ENCODE data around the gene UBA6.
"Not testable (repeated sequence)": the region's sequence is repeated elsewhere in the genome, so short reads cannot be mapped to it uniquely, and the experiment has no call there.

UBA6 gene

DNA sequence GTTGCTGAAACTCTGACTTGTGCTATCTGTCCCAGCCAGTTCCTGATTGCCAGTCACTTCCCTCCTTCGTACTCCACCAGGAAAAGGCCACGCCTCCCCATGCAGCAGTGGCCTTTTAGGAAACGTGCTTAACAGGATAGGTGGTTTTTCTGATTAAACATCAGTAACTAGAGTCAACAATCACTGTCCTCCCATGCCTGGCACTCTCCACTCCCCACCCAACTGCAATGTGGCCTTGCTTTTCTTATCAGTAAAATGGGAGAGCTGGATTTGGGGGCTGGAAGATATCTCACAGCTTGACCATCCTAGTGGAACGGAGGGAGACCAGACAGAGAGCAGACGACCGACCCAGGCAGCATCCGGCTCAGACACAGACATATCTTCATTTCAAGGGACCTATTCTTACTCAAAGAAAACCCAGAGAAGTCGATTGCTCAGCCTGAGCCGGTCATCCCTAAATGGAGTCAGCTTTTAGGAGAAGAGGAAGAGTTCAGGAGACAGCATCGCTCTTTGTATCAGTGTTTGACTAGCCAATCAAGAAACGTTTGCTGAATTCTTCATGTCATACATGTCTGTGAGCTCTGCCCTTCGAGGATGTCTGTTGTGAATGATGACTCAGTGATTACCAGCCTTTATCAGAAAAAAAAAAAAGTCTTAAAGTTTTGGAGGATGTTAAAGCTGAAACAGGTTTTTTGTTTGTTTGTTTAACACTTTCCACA is 12.7 kb upstream of the UBA6 start:
- no peak for DNase-seq (ENCODE audit: low read depth)

DNA sequence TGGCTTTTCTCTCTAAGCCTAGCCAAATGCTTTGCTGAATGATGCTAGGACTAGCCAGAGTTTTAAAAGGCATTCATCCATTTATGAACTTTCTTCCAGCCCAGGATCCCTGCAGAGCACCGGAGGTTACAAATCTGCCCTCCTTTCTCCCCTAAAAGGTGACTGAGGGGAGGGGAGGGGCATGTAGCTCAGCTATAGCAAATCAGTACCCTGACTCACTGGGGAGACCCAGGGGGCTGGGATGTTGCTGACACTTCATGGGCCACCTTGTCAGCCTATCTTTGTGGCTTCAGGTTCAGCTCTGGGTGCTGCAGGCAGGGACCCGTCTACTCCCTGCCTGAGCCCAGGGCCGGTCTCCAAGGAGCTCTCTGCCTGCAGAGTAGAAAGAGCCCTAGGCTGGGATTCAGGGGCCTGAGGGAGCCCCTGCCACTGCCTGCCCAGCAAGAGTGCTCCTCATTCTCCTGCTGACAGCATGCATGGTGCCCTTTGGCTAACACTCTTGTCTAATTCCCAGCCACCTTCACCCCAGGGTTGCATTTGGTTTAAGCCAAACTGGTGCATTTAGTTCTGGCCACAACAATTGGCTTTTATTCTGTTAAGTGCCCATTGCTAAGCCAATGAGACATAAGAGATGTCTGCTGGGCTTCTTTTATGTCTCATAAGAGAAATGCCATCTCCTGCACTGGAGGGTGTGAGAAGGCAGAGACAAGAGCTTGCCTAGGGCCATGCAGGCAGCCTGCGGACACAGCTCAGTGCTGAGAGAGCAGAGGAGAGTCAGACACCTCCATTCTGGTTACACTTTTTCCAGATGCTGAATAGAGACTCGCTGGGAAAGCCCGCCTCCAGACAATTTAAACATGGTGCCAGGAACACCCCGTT is 11.9 kb upstream of the UBA6 start:
- DNase-seq (ENCODE audit: low read depth), result no peak

- no peak for DNase-seq (ENCODE audit: low read depth)
These were observed 11.2 kb upstream of the UBA6 start for GRCh38 chr4:67712000-67712625.

DNA sequence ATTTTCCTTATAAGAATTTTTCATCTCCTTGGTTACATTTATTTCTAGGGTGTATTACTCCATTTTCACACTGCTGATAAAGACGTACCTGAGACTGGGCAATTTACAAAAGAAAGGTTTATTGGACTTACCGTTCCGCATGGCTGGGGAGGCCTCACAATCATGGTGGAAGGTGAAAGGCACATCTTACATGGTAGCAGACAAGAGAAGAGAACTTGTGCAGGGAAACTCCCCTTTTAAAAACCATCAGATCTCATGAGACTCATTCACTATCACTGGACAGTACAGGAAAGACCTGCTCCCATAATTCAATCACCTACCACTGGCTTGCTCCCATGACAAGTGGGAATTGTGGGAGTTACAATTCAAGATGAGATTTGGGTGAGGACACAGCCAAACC is 5.7 kb upstream of the UBA6 start:
- DNase-seq (ENCODE audit: low read depth), result not testable (repeated sequence)

- no peak for DNase-seq (ENCODE audit: low read depth)
These were observed 3.9 kb upstream of the UBA6 start for GRCh38 chr4:67704843-67705242.

GRCh38 chr4:67702166-67702565 is 1.2 kb upstream of the UBA6 start:
- no peak for DNase-seq (ENCODE audit: low read depth)

GRCh38 chr4:67701517-67701850 is 529 bp upstream of the UBA6 start:
- no peak for DNase-seq (ENCODE audit: low read depth)

DNA sequence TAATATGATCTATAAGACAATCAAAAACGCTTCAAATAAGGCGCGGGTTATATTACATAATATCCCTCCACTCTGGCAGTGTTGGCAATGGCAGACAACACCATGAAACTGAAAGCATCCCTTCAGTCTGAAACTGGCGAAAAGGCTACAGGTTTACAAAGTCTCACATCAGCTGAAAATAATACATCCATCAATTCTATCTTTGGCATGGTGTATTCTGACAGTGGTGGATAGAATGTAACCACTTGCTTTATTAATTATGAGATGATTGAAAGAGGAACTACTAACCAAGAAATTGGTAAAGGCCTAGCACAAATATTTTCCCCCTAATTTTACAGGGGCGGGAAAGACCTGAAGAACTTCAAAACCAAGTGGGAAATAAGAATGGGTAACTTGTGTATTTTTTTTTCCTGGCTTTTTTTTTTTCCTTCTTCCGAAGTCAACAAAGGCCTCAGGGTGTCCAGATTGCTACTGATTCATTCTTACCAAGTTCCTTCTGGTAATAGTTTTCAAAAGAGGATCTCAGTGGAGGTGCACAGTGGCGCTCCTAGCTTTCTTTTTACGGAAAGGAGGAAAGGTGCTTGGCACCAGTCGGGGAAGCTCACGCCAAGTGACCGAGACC is 728 bp downstream of the UBA6 start:
- no peak for DNase-seq (ENCODE audit: low read depth)

GRCh38 chr4:67699603-67700002 is 1.4 kb downstream of the UBA6 start:
- DNase-seq (ENCODE audit: low read depth), result no peak

DNA sequence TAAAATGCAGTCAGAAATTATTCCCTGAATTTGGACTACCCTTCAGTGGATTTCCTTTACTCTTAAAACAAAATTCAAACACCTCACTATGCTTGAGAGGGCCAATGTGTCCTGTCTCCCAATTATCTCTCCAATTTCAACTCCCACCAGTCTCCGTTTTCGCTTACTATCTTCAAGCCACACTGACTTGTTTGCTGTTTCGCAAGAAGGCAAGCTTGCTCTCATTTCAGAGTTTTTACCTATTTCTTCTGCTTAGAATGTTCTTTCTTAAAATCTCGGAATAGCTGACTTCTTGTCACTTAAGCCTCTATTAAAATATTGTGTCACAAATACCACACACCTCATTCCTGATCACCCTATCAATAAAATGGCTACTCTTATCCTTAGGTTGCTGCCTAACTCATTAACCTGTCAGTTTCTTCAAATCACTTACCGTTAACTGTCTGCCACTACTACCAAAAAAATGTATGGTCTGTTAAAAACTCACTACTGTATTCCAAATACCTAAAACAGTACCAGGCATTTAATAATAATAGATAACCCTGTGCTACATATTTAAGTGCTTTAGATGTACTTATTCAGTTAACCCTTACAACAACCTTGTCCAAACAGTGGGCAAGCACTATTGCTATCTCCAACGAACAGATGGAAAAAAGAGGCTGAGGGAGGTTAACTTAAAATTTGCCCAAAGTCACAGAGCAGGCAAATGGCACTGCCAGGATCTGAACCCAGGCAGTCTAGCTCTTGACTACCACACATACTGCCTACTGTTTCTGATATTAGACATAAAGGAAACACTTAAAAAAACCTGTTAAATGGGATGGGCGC is 2.9 kb downstream of the UBA6 start:
- DNase-seq (ENCODE audit: low read depth), result no peak

GRCh38 chr4:67696061-67696460 is 4.9 kb downstream of the UBA6 start:
- DNase-seq (ENCODE audit: low read depth), result no peak

- no peak for DNase-seq (ENCODE audit: low read depth)
These were observed 6.3 kb downstream of the UBA6 start for GRCh38 chr4:67694662-67695061.

- no peak for DNase-seq (ENCODE audit: low read depth)
These were observed 9.6 kb downstream of the UBA6 start for GRCh38 chr4:67691328-67691727.

GRCh38 chr4:67687636-67688035 is 13.3 kb downstream of the UBA6 start:
- DNase-seq (ENCODE audit: low read depth), result no peak

DNA sequence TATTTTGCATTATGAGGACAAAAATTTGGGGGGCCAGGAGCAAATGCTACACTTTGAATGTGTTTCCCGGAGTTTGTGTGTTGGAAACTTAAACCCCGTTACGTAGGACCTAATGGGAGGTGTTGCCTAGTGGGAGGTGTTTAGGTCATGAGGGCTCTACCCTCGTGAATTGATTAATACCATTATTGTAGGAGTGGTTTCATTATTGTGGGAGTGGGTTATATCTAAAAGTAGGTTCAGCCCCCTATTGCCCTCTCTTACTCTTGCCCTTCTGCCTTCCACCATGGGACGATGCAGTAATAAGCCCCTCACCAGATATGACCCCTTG is 15.5 kb downstream of the UBA6 start:
- no peak for DNase-seq (ENCODE audit: low read depth)

DNA sequence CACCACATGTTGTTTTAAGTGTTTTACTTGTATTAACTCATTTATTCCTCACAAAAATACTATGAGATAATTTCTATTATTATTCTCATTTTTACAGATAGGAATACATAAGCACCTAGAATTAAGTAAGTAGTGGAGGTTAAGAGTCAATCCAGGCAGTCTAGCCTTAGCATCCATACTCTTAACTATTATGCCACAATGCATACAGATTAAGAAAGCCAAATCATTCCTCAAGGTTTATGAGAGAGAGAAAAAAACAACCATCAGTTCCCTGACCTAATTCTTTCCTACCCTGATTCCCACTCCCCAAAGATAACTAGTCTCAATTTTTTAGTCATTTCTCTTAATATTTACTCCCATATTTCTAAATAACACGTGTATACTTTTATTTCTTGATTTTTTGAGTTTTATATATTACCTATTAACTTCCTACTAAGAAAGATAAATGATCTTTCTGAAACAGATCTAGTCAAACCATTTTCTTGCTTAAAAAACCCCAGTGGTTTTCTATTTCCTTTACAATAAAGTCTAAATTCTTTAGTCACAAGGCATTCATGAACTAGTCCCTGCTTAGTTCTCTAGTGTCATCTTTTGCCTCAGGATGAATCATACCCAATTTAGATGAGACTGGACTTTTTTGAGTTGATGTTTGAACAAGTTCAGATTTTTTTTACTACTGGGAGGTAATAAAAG is 16.0 kb downstream of the UBA6 start:
- no peak for DNase-seq (ENCODE audit: low read depth)

- no peak for DNase-seq (ENCODE audit: low read depth)
These were observed 18.7 kb downstream of the UBA6 start for GRCh38 chr4:67682266-67682665.

- DNase-seq (ENCODE audit: low read depth), result no peak
These were observed 20.3 kb downstream of the UBA6 start for GRCh38 chr4:67680581-67681222.

GRCh38 chr4:67678612-67679011 is 22.3 kb downstream of the UBA6 start:
- DNase-seq (ENCODE audit: low read depth), result no peak

DNA sequence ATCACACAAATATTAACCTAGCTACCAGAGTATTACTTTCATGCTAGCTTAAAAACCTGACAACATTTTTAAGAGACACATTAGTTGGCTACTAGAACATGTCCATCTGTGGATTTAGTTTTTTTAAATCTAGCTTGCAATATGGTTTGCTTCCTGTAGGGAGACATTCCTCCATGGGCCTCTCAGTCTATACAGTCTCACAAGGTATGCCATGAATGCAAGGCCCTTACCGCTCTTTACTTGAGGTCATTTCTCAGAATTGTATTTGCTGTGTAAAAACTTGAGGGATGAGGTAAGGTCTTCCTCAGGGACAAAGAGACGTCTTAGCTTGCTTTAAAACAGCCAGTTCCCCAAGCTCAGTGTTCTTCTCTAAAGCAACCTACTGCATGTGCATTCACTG is 26.9 kb downstream of the UBA6 start:
- DNase-seq (ENCODE audit: low read depth), result no peak

- no peak for DNase-seq (ENCODE audit: low read depth)
These were observed 32.6 kb downstream of the UBA6 start for GRCh38 chr4:67668315-67668714.
